A549 (cell line): Measurements from ENCODE around the gene CNOT9. TPM values are rescaled to one million over a fixed set of nuclear protein-coding genes. Genes with fewer than 3 reads are reported as not detected.

ENCODE experiments used
- ATAC-seq, 2 experiments: fragments of 200-7000 bp in 1 of 2; fragments of >200 bp in 1 of 2; cut with Nextera tagmentation in 1 of 2; cut with Tn5 transposase in 1 of 2; 3 replicates each; pipeline versions ENCODE4 v1.8.0 to v1.9.1; 2018 to 2020; ENCODE audit warnings: mild to moderate bottlenecking in 1 of 2, moderate library complexity in 1 of 2
- CTCF ChIA-PET: fragments of 300-600 bp; sonication (Branson Sonifier 250); formaldehyde crosslinking; extraction: SDS; loops from one replicate; lab custom pipeline; 2021; ENCODE audit warnings: antibody characterized with exemption, inconsistent platforms; lab: Yijun Ruan, JAX
- POLR2A ChIA-PET: fragments of 350-600 bp; formaldehyde crosslinking; extraction: SDS; loops from one replicate; lab custom pipeline; 2021; ENCODE audit warnings: antibody characterized with exemption, inconsistent platforms; lab: Yijun Ruan, JAX
- DNase-seq, 2 experiments: peaks; one replicate each; pipeline versions ENCODE4 v3.0.0 to v3.0.0-alpha.2; 2011 to 2016; ENCODE audit warnings: low read depth in 1 of 2, low spot score in 1 of 2
- FAIRE-seq: peaks from 2 replicates; lab custom pipeline; 2011; peaks lifted over from hg19 to GRCh38; lab: Jason Lieb, UNC
- H3K27ac ChIP-seq, 2 experiments: fragments of >200 bp; sonication (Bioruptor Twin); formaldehyde crosslinking; 3 replicates each; pipeline ENCODE4 v1.5.1; 2016 to 2017
- H3K4me1 ChIP-seq: fragments of >200 bp; sonication (Bioruptor Twin); formaldehyde crosslinking; 3 replicates; pipeline ENCODE4 v1.6.1; 2016
- H3K4me2 ChIP-seq: fragments of >200 bp; sonication (Bioruptor Twin); formaldehyde crosslinking; 3 replicates; pipeline ENCODE4 v1.6.1; 2016
- H3K4me3 ChIP-seq: fragments of >200 bp; sonication (Bioruptor Twin); formaldehyde crosslinking; 3 replicates; pipeline ENCODE4 v1.5.1; 2016
- H3K9me3 ChIP-seq: fragments of >200 bp; sonication (Bioruptor Twin); formaldehyde crosslinking; 3 replicates; pipeline ENCODE4 v1.6.1; 2016
- ATOH8 ChIP-seq: fragments of 250-450 bp; sonication (Bioruptor Pico); IDR thresholded peaks from 2 replicates; pipeline ENCODE4 v1.5.0; 2020; ENCODE audit warnings: low read depth, mild to moderate bottlenecking, moderate library complexity
- CBX2 ChIP-seq: fragments of 200-600 bp; sonication (generic); IDR thresholded peaks from 2 replicates; pipeline ENCODE4 v1.6.1; 2016; ENCODE audit warnings: low read depth, mild to moderate bottlenecking, borderline replicate concordance
- CEBPB ChIP-seq, 2 experiments: fragments of >200 bp in 1 of 2; sonication (Bioruptor Twin) in 1 of 2; formaldehyde crosslinking in 1 of 2; IDR thresholded peaks; 2 replicates each; pipeline ENCODE4 v1.6.1; 2012 to 2016
- CHD2 ChIP-seq: fragments of 150-350 bp; IDR thresholded peaks from 2 replicates; pipeline ENCODE4 v1.6.1; 2014; ENCODE audit warnings: low read length; ENCODE audit not compliant: partially characterized antibody
- EHF ChIP-seq: fragments of 250-450 bp; sonication (Bioruptor Pico); IDR thresholded peaks from 2 replicates; pipeline ENCODE4 v1.5.0; 2020; ENCODE audit warnings: mild to moderate bottlenecking
- EHMT2 ChIP-seq: fragments of 200-600 bp; sonication (generic); IDR thresholded peaks from 2 replicates; pipeline ENCODE4 v1.6.1; 2016; ENCODE audit warnings: antibody characterized with exemption, low read depth, mild to moderate bottlenecking, moderate library complexity
- FOSB ChIP-seq: fragments of 250-450 bp; sonication (Bioruptor Pico); IDR thresholded peaks from 2 replicates; pipeline ENCODE4 v1.5.0; 2020; ENCODE audit warnings: mild to moderate bottlenecking, moderate library complexity
- FOSL2 ChIP-seq, 2 experiments: fragments of 450-650 bp in 1 of 2; fragments of >200 bp in 1 of 2; sonication (Bioruptor Twin) in 1 of 2; formaldehyde crosslinking; IDR thresholded peaks; 2 replicates each; pipeline versions ENCODE4 v1.5.0 to v1.6.1; 2016 to 2020; ENCODE audit warnings: mild to moderate bottlenecking in 1 of 2, moderate library complexity in 1 of 2
- HDAC2 ChIP-seq: fragments of 200-600 bp; sonication (generic); IDR thresholded peaks from 2 replicates; pipeline ENCODE4 v1.6.1; 2016
- HOXB13 ChIP-seq: fragments of 250-450 bp; sonication (Bioruptor Pico); IDR thresholded peaks from 2 replicates; pipeline ENCODE4 v1.5.0; 2020; ENCODE audit warnings: low read depth, mild to moderate bottlenecking, moderate library complexity
- KDM5A ChIP-seq: fragments of 200-600 bp; sonication (generic); IDR thresholded peaks from 2 replicates; pipeline ENCODE4 v1.6.1; 2016; ENCODE audit warnings: antibody characterized with exemption, mild to moderate bottlenecking
- MAZ ChIP-seq: fragments of 150-350 bp; IDR thresholded peaks from 2 replicates; pipeline ENCODE4 v1.6.1; 2014; ENCODE audit warnings: antibody characterized with exemption, low read depth, low read length, borderline replicate concordance
- NPAS2 ChIP-seq: fragments of 250-450 bp; sonication (Bioruptor Pico); IDR thresholded peaks from 2 replicates; pipeline ENCODE4 v1.8.0; 2022; ENCODE audit warnings: mild to moderate bottlenecking, moderate library complexity, borderline replicate concordance
- NR3C1 ChIP-seq: fragments of >200 bp; sonication (Bioruptor Twin); formaldehyde crosslinking; IDR thresholded peaks from 3 replicates; pipeline ENCODE4 v1.6.1; 2017
- PHF8 ChIP-seq: fragments of 200-600 bp; sonication (generic); IDR thresholded peaks from 2 replicates; pipeline ENCODE4 v1.6.1; 2016; ENCODE audit warnings: low read depth, mild to moderate bottlenecking, antibody characterized with exemption, moderate library complexity, borderline replicate concordance
- POLR2A ChIP-seq: IDR thresholded peaks from 2 replicates; pipeline ENCODE4 v1.6.1; 2012; ENCODE audit warnings: mild to moderate bottlenecking, low read length
- POLR2AphosphoS2 ChIP-seq: conservative IDR thresholded peaks from 2 replicates; pipeline ENCODE4 v1.6.1; 2012; ENCODE audit warnings: low read length, improper control_type of control experiment, inconsistent platforms
- RAD21 ChIP-seq, 2 experiments: fragments of >200 bp in 1 of 2; sonication (Bioruptor Twin) in 1 of 2; formaldehyde crosslinking in 1 of 2; IDR thresholded peaks in 1 of 2; conservative IDR thresholded peaks in 1 of 2; 2 replicates in 1 of 2; 3 replicates in 1 of 2; pipeline ENCODE4 v1.6.1; 2012 to 2018; ENCODE audit warnings: inconsistent platforms in 1 of 2
- REST ChIP-seq: fragments of 200-600 bp; sonication (generic); IDR thresholded peaks from 2 replicates; pipeline ENCODE4 v1.6.1; 2016; ENCODE audit warnings: antibody characterized with exemption, mild to moderate bottlenecking, moderate library complexity
- RFX5 ChIP-seq: fragments of 450-650 bp; IDR thresholded peaks from 2 replicates; pipeline ENCODE4 v1.7.1; 2014; ENCODE audit warnings: antibody characterized with exemption, mild to moderate bottlenecking, moderate library complexity
- TFCP2L1 ChIP-seq: fragments of 250-450 bp; sonication (Bioruptor Pico); IDR thresholded peaks from 2 replicates; pipeline ENCODE4 v1.5.0; 2021; ENCODE audit warnings: mild to moderate bottlenecking
- USF2 ChIP-seq: fragments of 450-650 bp; IDR thresholded peaks from 2 replicates; pipeline ENCODE4 v1.6.1; 2014; ENCODE audit warnings: antibody characterized with exemption
- ZC3H11A ChIP-seq: fragments of 450-650 bp; IDR thresholded peaks from 2 replicates; pipeline ENCODE4 v1.6.1; 2014; ENCODE audit warnings: antibody characterized with exemption, mild to moderate bottlenecking
- ZFP36 ChIP-seq: fragments of 450-650 bp; IDR thresholded peaks from 2 replicates; pipeline ENCODE4 v1.6.1; 2014; ENCODE audit warnings: borderline replicate concordance; ENCODE audit not compliant: partially characterized antibody
- ZSCAN20 ChIP-seq: fragments of 250-450 bp; sonication (Bioruptor Pico); IDR thresholded peaks from 2 replicates; pipeline ENCODE4 v1.8.0; 2022; ENCODE audit warnings: mild to moderate bottlenecking, moderate library complexity
- WGBS: methylation state at CpG from one replicate; pipeline ENCODE4 v1.1.6; 2017; ENCODE audit errors: missing lambda C conversion rate; 5-methylcytosine and 5-hydroxymethylcytosine counted together
- polyA plus RNA-seq, 4 experiments: library from polyadenylated mRNA; depleted of rRNA in 3 of 4; stranded (reverse); fragments of >200 nt; fragmentation: RNase III in 1 of 4; extraction: RNeasy Plus Mini Kit Qiagen cat#74134 plus additional on column Dnase treatment in 1 of 4; gene quantifications; 2 replicates in 3 of 4; 3 replicates in 1 of 4; pipeline ENCODE4 v1.2.3, GENCODE V29; 2011 to 2017

The CNOT9 gene
- polyA plus RNA-seq, 2 of the 4 experiments (the other 2 are of a cell fraction): 42.7 to 87.4 TPM

GRCh38 chr2:218585541-218585940, 16.9 kb downstream of the CNOT9 start:
- Histone ChIP-seq H3K9me3 (no peaks in the 10 kb centered on the region), H3K4me2 (no peak overlapping the region), H3K4me1 (peaks cover 14% of the 10 kb centered on the region), H3K4me3 (no peak overlapping the region), H3K27ac (no peak overlapping the region)
- ATAC-seq (no peak), FAIRE-seq (no peak), DNase-seq (no peak)
- 100% methylated on average over 1 of the region's 1 CpG for WGBS
- POLR2A ChIA-PET: no interaction called here
- CTCF ChIA-PET: interaction anchor here (1.2 kb wide), 1 partner anchor 10 kb away, joined by 3 read pairs; no protein-coding TSS in a partner anchor
- TF ChIP-seq FOSL2 (IDR thresholded peaks at IDR 0.05) (no peak), FOSL2 (CRISPR knock-in tag; IDR thresholded peaks at IDR 0.05) (no peak), CEBPB (IDR thresholded peaks at IDR 0.05) (no peak), CBX2 (no peak), HDAC2 (no peak), USF2 (no peak)

- CTCF ChIA-PET: no interaction called here
- H3K27ac ChIP-seq: peak overlapping the region in 1 of 2 experiments; percentile 10; a peak in 1 of 6 replicates
- TF ChIP-seq RFX5 (no peak), POLR2AphosphoS2 (no peak), KDM5A (no peak), ATOH8 (CRISPR knock-in tag) (no peak), POLR2A (no peak), ZSCAN20 (CRISPR knock-in tag) (no peak), TFCP2L1 (CRISPR knock-in tag) (no peak), NPAS2 (CRISPR knock-in tag) (no peak)
- TF ChIP-seq, all 56 proteins: peak for 0
- POLR2A ChIA-PET: no interaction called here
- Histone ChIP-seq H3K4me2 (no peak overlapping the region), H3K4me1 (peaks cover 26% of the 10 kb centered on the region), H3K9me3 (no peaks in the 10 kb centered on the region), H3K4me3 (no peak overlapping the region)
- WGBS: 91% methylated on average over 2 of the region's 2 CpGs
- FAIRE-seq: no peak
- ATAC-seq: no peak
- DNase-seq: no peak
Measured at GRCh38 chr2:218605432-218605831, 36.8 kb downstream of the CNOT9 start.

GRCh38 chr2:218607436-218608115, 38.9 kb downstream of the CNOT9 start, which contains the start of gene PLCD4:
Gene PLCD4 (plus strand): TSS chr2:218607899. CDS start chr2:218615740, 7,841 bp downstream.
- ChIA-PET CTCF (interaction anchor here (0.8 to 2.2 kb wide), 5 partner anchors 10 to 422 kb away, joined by 3 to 12 read pairs (median 4); no protein-coding TSS in a partner anchor), POLR2A (interaction anchor here (0.6 kb wide), 2 partner anchors 58 to 103 kb away, joined by 3 to 6 read pairs; no protein-coding TSS in a partner anchor)
- ATAC-seq (peak; percentile 84 to 86), FAIRE-seq (no peak), DNase-seq (peak in 1 of 2 experiments; percentile 52)
- peak within 1 kb of the TSS; percentile 56 for H3K4me2 ChIP-seq
- H3K9me3 ChIP-seq: no peaks in the 10 kb centered on the region
- peaks cover 26% of the 10 kb centered on the region for H3K4me1 ChIP-seq
- WGBS: 11% methylated on average over 8 of the region's 8 CpGs
- H3K4me3 ChIP-seq: peak within 1 kb of the TSS; percentile 14; the same call in 1 of the 3 replicates
- H3K27ac ChIP-seq: peak within 1 kb of the TSS; percentile 21 to 62; a peak in 4 of 6 replicates
- TF ChIP-seq NR3C1: no peak
- TF ChIP-seq RAD21 (conservative IDR thresholded peaks at IDR 0.05 in 1 of 2, IDR thresholded peaks at IDR 0.05 in 1 of 2): no peak
- no peak for TF ChIP-seq USF2
- TF ChIP-seq EHF (CRISPR knock-in tag): no peak
- TF ChIP-seq ZC3H11A: no peak
- no peak for TF ChIP-seq ZSCAN20 (CRISPR knock-in tag)
- TF ChIP-seq MAZ: no peak
- TF ChIP-seq HOXB13 (CRISPR knock-in tag): no peak
- no peak for TF ChIP-seq EHMT2
- TF ChIP-seq CHD2: no peak
- no peak for TF ChIP-seq FOSB (CRISPR knock-in tag)
- TF ChIP-seq POLR2A: no peak
- no peak for TF ChIP-seq REST
- TF ChIP-seq ZFP36: no peak
- TF ChIP-seq PHF8: no peak
- TF ChIP-seq ATOH8 (CRISPR knock-in tag): no peak
